ENCODE data around the gene GJD4.

GJD4 gene

GRCh38 chr10:35657621-35658020 lies 52.5 kb downstream of the GJD4 start:
- no peak overlapping the region for H3K4me3 ChIP-seq (ENCODE audit: low read depth, low read length)
- in situ Hi-C loops (cut with HindIII; ENCODE audit: low sequenced_read_pairs), result no loop called here
- no peak for TF ChIP-seq CTCF (IDR thresholded peaks at IDR 0.05; ENCODE audit: low read depth, low read length)
- DNase-seq (ENCODE audit: low read depth, low spot score), result no peak
